Measurements from ENCODE around the gene NUDT2. TPM values are rescaled to one million over a fixed set of nuclear protein-coding genes. Genes with fewer than 3 reads are reported as not detected.
"Not testable (repeated sequence)": the region's sequence is repeated elsewhere in the genome, so short reads cannot be mapped to it uniquely, and the experiment has no call there.

NUDT2 gene
- total RNA-seq, 1 experiment from 2014 or later: 14.4 TPM

- no peaks in the 10 kb centered on the region for H3K27me3 ChIP-seq (replicated peaks; ENCODE audit: control insufficient read depth, insufficient read depth, low read length)
- ChIA-PET POLR2A (interaction anchor here (1.9 kb wide), 1 partner anchor 42 kb away, joined by 5 read pairs; the partner anchor contains the start of gene MYORG), CTCF (interaction anchor here (1.5 to 7.0 kb wide), 3 partner anchors 17 to 69 kb away, joined by 5 to 105 read pairs (median 11); partner anchors contain the start of gene MYORG)
- BruUV-seq (replicated peaks): no TSS peak
- no peak for DNase-seq
- intact Hi-C loops (cut with micrococcal nuclease; ENCODE audit: unreplicated experiment): no loop called here
- no peaks in the 10 kb centered on the region for H3K36me3 ChIP-seq (ENCODE audit: control insufficient read depth, insufficient read depth, low read length)
- Mint-ChIP-seq H3K4me3 (ENCODE audit: unreplicated experiment) (no peak overlapping the region), H3K27me3 (ENCODE audit: insufficient read depth, unreplicated experiment) (no peaks in the 10 kb centered on the region), H3K9me3 (ENCODE audit: unreplicated experiment) (no peaks in the 10 kb centered on the region), H3K27ac (ENCODE audit: unreplicated experiment) (no peak overlapping the region), H3K4me1 (ENCODE audit: low read depth, unreplicated experiment) (peaks cover 6% of the 10 kb centered on the region), H3K36me3 (ENCODE audit: insufficient read depth, unreplicated experiment) (peaks cover 3% of the 10 kb centered on the region)
- no peaks in the 10 kb centered on the region for H3K4me1 ChIP-seq
- TF ChIP-seq CTCF (IDR thresholded peaks at IDR 0.05; ENCODE audit: insufficient read depth in 1 of 2, low read depth in 1 of 2, low read length in 1 of 2, severe bottlenecking in 1 of 2, unreplicated experiment in 1 of 2): no peak
- H3K9me3 ChIP-seq: no peaks in the 10 kb centered on the region
- H3K4me3 ChIP-seq (ENCODE audit: low read depth, low read length): no peak overlapping the region
These were observed 5.5 kb downstream of the NUDT2 start for GRCh38 chr9:34334916-34335315.

DNA sequence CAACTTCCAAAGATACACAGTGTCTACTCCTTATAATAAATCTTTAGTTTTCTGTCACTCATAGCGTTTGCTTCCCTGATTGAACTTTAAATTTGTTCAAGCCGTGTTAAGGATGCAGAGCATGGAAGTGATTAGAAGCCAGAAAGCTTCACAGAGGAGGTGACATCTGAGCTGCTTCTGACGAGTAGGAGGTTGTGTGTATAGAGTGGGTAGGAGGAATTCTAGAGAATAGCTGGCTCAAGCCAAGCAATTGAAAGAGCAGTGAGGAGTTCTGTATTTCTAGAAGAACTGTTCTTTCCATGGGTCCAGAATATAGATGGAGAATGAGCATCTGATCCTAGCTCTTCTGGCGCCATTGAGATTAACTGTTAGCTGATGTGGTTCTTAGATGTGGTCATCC is 6.0 kb downstream of the NUDT2 start:
- H3K9me3 Mint-ChIP-seq (ENCODE audit: unreplicated experiment): no peaks in the 10 kb centered on the region
- TF ChIP-seq CTCF (IDR thresholded peaks at IDR 0.05; ENCODE audit: insufficient read depth in 1 of 2, low read depth in 1 of 2, low read length in 1 of 2, severe bottlenecking in 1 of 2, unreplicated experiment in 1 of 2): no peak
- ChIA-PET CTCF (interaction anchor here (1.5 to 7.0 kb wide), 3 partner anchors 17 to 68 kb away, joined by 5 to 105 read pairs (median 11); partner anchors contain the start of gene MYORG), POLR2A (interaction anchor here (1.9 kb wide), 1 partner anchor 41 kb away, joined by 5 read pairs; the partner anchor contains the start of gene MYORG)
- no TSS peak for BruUV-seq (replicated peaks)
- H3K4me3 Mint-ChIP-seq (ENCODE audit: unreplicated experiment): no peak overlapping the region
- DNase-seq: no peak
- H3K27me3 Mint-ChIP-seq (ENCODE audit: insufficient read depth, unreplicated experiment): no peaks in the 10 kb centered on the region
- Histone ChIP-seq H3K9me3 (no peaks in the 10 kb centered on the region), H3K36me3 (ENCODE audit: control insufficient read depth, insufficient read depth, low read length) (no peaks in the 10 kb centered on the region), H3K4me1 (no peaks in the 10 kb centered on the region), H3K4me3 (ENCODE audit: low read depth, low read length) (no peak overlapping the region), H3K27me3 (replicated peaks; ENCODE audit: control insufficient read depth, insufficient read depth, low read length) (no peaks in the 10 kb centered on the region)
- no peaks in the 10 kb centered on the region for H3K36me3 Mint-ChIP-seq (ENCODE audit: insufficient read depth, unreplicated experiment)
- H3K4me1 Mint-ChIP-seq (ENCODE audit: low read depth, unreplicated experiment): peaks cover 6% of the 10 kb centered on the region
- intact Hi-C loops (cut with micrococcal nuclease; ENCODE audit: unreplicated experiment): no loop called here
- H3K27ac Mint-ChIP-seq (ENCODE audit: unreplicated experiment): no peak overlapping the region

DNA sequence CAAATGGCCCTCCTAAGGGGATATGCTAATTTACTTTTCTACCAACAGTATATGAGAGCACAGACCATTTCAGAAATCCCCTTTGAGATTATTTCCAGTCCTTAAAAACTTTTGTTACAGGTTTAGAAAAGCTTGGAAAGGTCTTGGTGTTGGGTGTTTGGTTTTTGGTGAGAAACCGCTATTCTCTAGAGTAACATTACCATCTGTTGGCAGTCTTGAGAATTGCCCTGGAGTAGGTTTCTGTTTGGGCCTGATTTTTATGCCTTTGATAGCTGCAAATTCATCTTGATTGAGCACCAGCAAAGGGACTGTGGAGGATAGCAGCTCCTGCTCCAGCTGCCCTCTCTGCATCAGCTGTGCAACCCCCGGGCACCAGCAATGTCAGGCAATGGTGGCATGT is 8.0 kb downstream of the NUDT2 start:
- Mint-ChIP-seq H3K4me1 (ENCODE audit: low read depth, unreplicated experiment) (peaks cover 1% of the 10 kb centered on the region), H3K27ac (ENCODE audit: unreplicated experiment) (no peak overlapping the region), H3K27me3 (ENCODE audit: insufficient read depth, unreplicated experiment) (no peaks in the 10 kb centered on the region), H3K36me3 (ENCODE audit: insufficient read depth, unreplicated experiment) (no peaks in the 10 kb centered on the region), H3K4me3 (ENCODE audit: unreplicated experiment) (no peak overlapping the region), H3K9me3 (ENCODE audit: unreplicated experiment) (no peaks in the 10 kb centered on the region)
- TF ChIP-seq CTCF (IDR thresholded peaks at IDR 0.05; ENCODE audit: insufficient read depth in 1 of 2, low read depth in 1 of 2, low read length in 1 of 2, severe bottlenecking in 1 of 2, unreplicated experiment in 1 of 2): no peak
- ChIA-PET CTCF (interaction anchor here (0.7 kb wide), 1 partner anchor 292 kb away, joined by 3 read pairs; no protein-coding TSS in a partner anchor), POLR2A (no interaction called here)
- Histone ChIP-seq H3K4me3 (ENCODE audit: low read depth, low read length) (no peak overlapping the region), H3K27me3 (replicated peaks; ENCODE audit: control insufficient read depth, insufficient read depth, low read length) (no peaks in the 10 kb centered on the region), H3K9me3 (no peaks in the 10 kb centered on the region), H3K4me1 (no peaks in the 10 kb centered on the region), H3K36me3 (ENCODE audit: control insufficient read depth, insufficient read depth, low read length) (no peaks in the 10 kb centered on the region)
- no TSS peak for BruUV-seq (replicated peaks)
- no peak for DNase-seq
- intact Hi-C loops (cut with micrococcal nuclease; ENCODE audit: unreplicated experiment): no loop called here

- H3K36me3 ChIP-seq (ENCODE audit: control insufficient read depth, insufficient read depth, low read length); H3K27me3 Mint-ChIP-seq (ENCODE audit: insufficient read depth, unreplicated experiment); DNase-seq; H3K9me3 Mint-ChIP-seq (ENCODE audit: unreplicated experiment); H3K36me3 Mint-ChIP-seq (ENCODE audit: insufficient read depth, unreplicated experiment); POLR2A ChIA-PET; H3K4me3 Mint-ChIP-seq (ENCODE audit: unreplicated experiment); H3K4me3 ChIP-seq (ENCODE audit: low read depth, low read length); H3K4me1 ChIP-seq; intact Hi-C loops (cut with micrococcal nuclease; ENCODE audit: unreplicated experiment); H3K27ac Mint-ChIP-seq (ENCODE audit: unreplicated experiment); BruUV-seq (replicated peaks); H3K27me3 ChIP-seq (replicated peaks; ENCODE audit: control insufficient read depth, insufficient read depth, low read length); H3K9me3 ChIP-seq; H3K4me1 Mint-ChIP-seq (ENCODE audit: low read depth, unreplicated experiment): not testable (repeated sequence)
- CTCF ChIA-PET: interaction anchor here (0.6 kb wide), 1 partner anchor 24 kb away, joined by 4 read pairs; no protein-coding TSS in a partner anchor
These were observed 8.7 kb downstream of the NUDT2 start for GRCh38 chr9:34338079-34338478.
